Activated T-cell treated with anti-CD3 and anti-CD28 coated beads, Interleukin-2, amount 50 U/mL, for 72 hours (primary cell): Measurements from ENCODE around the gene IGFALS. TPM values are rescaled to one million over a fixed set of nuclear protein-coding genes. Genes with fewer than 3 reads are reported as not detected.

ENCODE experiments used
- ATAC-seq, 2 donors: fragments of 150-1000 bp; cut with Tn5 transposase; replicated peaks in 1 of 2; 2 replicates each; pipeline ENCODE4 v1.10.0; 2021; ENCODE audit warnings: moderate library complexity in 2 of 2, mild to moderate bottlenecking in 1 of 2
- DNase-seq, 2 donors: peaks; one replicate each; pipeline ENCODE4 v3.0.0; 2021 to 2022; ENCODE audit warnings: mixed read lengths in 1 of 2
- H3K27ac Mint-ChIP-seq: one replicate; pipeline ENCODE4 v1.8.0; 2022; ENCODE audit warnings: mild to moderate bottlenecking, moderate library complexity, mixed read lengths
- H3K27me3 Mint-ChIP-seq: one replicate; pipeline ENCODE4 v1.8.0; 2022; ENCODE audit warnings: low read depth, mixed read lengths
- H3K36me3 Mint-ChIP-seq, 2 donors: one replicate each; pipeline ENCODE4 v1.8.0; 2022; ENCODE audit warnings: mixed read lengths in 2 of 2, mild to moderate bottlenecking in 1 of 2; ENCODE audit not compliant: insufficient read depth in 2 of 2
- H3K4me1 Mint-ChIP-seq: one replicate; pipeline ENCODE4 v1.8.0; 2022; ENCODE audit warnings: low read depth, mixed read lengths
- H3K4me3 Mint-ChIP-seq, 2 donors: one replicate each; pipeline ENCODE4 v1.8.0; 2022; ENCODE audit warnings: mild to moderate bottlenecking in 2 of 2, mixed read lengths in 2 of 2, moderate library complexity in 2 of 2
- H3K9me3 Mint-ChIP-seq, 2 donors: one replicate each; pipeline ENCODE4 v1.8.0; 2022; ENCODE audit warnings: mixed read lengths in 2 of 2
- total RNA-seq, 2 donors: library from RNA; stranded (reverse); gene quantifications; one replicate each; pipeline ENCODE4 v1.2.3, GENCODE V29; 2022

The IGFALS gene
- total RNA-seq, 2 donors from 2014 or later = 0.14 to 0.37 TPM

DNA sequence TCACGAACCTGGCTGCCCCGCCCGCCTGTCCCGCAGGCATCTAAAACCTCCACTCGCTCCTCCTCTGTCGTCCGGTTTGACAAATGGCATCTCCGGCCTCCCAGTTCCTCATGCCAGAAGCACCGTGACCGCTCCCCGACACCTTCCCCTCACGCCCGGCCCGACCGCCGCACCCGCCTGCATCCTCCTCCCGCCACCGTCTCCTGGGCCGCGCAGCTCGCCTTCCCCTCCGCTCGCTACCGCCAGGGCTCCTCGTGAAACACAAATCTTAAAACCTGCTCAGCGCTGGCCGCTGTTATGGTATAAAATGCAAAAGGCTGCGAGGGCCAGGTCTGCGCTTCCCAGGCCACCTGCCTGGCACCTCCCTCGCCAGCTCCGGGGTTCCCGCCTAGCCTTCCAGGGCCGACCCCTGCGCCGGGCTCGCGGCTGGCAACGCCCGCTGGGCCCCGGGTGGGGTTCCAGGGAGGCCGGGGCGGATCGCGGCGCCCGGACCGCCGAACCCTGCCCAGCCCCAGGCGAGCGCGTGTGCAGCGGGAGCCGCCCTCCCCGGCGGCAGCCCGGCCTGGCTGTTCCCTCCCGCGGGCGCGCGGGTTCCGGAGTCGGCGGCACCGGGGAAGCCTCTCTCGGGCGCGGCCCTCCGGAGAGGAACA, 11.6 kb downstream of the IGFALS start:
- H3K9me3 Mint-ChIP-seq = no peaks in the 10 kb centered on the region
- no peak overlapping the region for H3K27ac Mint-ChIP-seq
- peaks cover 0 to 2% of the 10 kb centered on the region in 2 donors for H3K36me3 Mint-ChIP-seq
- peaks cover 27% of the 10 kb centered on the region for H3K4me1 Mint-ChIP-seq
- ATAC-seq = peak in 1 of 2 donors; percentile 10
- H3K27me3 Mint-ChIP-seq = no peaks in the 10 kb centered on the region
- H3K4me3 Mint-ChIP-seq = peak overlapping the region; percentile 88 to 96
- DNase-seq = peak; percentile 44 to 46

- Mint-ChIP-seq H3K27me3 (no peaks in the 10 kb centered on the region), H3K36me3 (peaks cover 0 to 2% of the 10 kb centered on the region in 2 donors), H3K4me3 (peak overlapping the region; percentile 88 to 96), H3K4me1 (peaks cover 27% of the 10 kb centered on the region), H3K27ac (peak overlapping the region; percentile 24), H3K9me3 (no peaks in the 10 kb centered on the region)
- ATAC-seq = no peak
- DNase-seq = no peak
Observed at GRCh38 chr16:1781254-1781653, 12.3 kb downstream of the IGFALS start.

DNA sequence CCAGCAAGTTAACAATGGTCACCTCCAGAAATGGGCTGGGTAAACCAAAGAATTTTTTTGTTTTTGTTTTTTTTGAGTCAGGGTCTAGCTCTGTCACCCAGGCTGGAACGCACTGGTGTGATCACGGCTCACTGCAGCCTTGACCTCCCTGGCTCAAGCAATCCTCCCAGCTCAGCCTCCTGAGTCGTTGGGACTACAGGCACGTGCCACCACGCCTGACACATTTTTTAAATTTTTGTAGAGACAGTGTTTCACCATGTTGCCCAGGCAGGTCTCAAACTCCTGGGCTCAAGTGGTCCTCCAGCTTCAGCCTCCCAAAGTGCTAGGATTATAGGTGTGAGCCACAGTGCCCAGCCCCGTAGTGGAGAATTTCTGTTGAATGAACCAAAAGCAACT, 12.8 kb downstream of the IGFALS start:
- H3K36me3 Mint-ChIP-seq = peaks cover 0 to 2% of the 10 kb centered on the region in 2 donors
- ATAC-seq = no peak
- H3K27ac Mint-ChIP-seq = no peak overlapping the region
- DNase-seq = no peak
- H3K27me3 Mint-ChIP-seq = no peaks in the 10 kb centered on the region
- no peaks in the 10 kb centered on the region for H3K9me3 Mint-ChIP-seq
- H3K4me1 Mint-ChIP-seq = peaks cover 27% of the 10 kb centered on the region
- peak overlapping the region; percentile 88 to 96 for H3K4me3 Mint-ChIP-seq

- no peak for DNase-seq
- no peak overlapping the region for H3K27ac Mint-ChIP-seq
Observed at GRCh38 chr16:1779741-1780676, 13.5 kb downstream of the IGFALS start.

DNA sequence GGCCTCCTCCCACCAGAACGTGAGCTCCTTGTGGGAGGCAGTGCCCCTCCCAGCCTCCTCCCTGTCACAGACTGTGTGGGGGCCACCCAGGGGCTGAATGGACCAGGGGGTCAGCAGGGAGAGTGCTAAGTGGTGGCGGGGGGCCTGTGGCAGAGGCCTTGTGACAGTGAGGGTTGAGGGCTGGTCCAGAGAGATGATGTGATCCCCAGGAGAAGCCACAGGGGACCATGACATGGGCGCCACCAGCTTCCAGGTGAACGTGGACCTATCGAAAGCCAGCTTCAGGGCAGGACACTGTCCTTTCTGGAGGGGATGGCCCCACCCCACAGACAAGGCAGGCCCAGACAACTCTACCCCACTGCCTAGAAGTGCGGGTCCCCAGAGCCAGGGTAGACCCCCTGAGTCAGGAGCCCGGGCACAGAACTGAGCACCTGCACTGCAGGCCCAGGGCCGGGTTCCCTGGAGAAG, 14.2 kb downstream of the IGFALS start:
- ATAC-seq (no peak), DNase-seq (no peak)
- Mint-ChIP-seq H3K27ac (no peak overlapping the region), H3K27me3 (no peaks in the 10 kb centered on the region), H3K4me1 (peaks cover 20% of the 10 kb centered on the region), H3K9me3 (no peaks in the 10 kb centered on the region), H3K36me3 (peaks cover 0 to 2% of the 10 kb centered on the region in 2 donors), H3K4me3 (no peak overlapping the region)

More at GRCh38 chr16:1779741-1780676, 13.5 kb downstream of the IGFALS start:
- Mint-ChIP-seq H3K9me3 (no peaks in the 10 kb centered on the region), H3K4me3 (peak overlapping the region in 1 of 2 donors; percentile 88), H3K27me3 (no peaks in the 10 kb centered on the region), H3K36me3 (peaks cover 0 to 2% of the 10 kb centered on the region in 2 donors), H3K4me1 (peaks cover 23% of the 10 kb centered on the region)
- ATAC-seq = no peak

DNA sequence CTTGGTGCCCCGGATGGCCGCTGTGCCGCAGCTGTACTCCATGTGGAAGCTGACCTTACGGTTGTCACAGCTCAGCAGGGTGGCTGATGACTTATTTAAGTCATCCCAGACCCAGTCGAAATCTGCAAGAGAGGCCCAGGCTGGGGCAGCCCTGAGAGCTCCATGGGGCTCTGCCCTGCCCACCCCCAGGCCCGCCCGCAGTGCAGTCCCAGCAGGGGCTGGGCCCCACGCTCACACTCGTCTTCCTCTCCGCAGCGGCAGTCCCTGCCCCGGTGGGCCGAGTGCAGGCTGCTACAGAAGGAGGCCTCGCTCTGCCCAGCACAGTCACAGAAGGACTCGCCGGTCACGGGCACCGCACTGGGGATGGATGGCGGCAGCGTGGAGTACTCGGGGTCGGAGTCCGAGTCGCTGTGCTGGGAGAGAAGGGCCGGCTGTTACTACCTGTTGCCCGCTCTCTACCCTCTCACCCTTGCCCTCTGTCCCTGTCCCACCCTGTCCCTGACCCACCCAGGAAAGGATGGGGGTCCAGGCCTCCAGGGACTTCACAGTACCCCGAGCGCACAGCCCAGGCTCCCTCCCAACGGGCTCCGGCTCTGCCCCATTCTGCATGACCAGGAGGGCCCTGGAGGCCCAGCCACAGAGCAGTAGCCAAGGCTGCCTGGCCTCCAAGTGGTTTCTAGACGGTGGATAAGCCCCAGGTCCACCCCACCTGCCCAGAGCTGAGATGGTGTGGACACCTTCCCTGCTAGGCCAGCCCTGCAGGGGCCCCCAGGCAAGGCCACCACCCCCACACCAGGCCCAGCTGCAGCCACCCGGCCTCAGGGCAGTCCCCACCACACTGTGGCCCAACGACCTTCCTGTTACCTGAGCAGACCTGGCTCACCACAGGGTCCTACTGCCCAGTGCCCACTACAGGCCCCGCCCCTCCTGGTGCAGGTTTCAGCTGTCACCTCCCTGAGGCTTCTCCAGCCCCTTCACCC, 15.0 kb downstream of the IGFALS start:
- Mint-ChIP-seq H3K9me3 (no peaks in the 10 kb centered on the region), H3K27ac (no peak overlapping the region), H3K36me3 (peaks cover 0 to 2% of the 10 kb centered on the region in 2 donors), H3K4me1 (peaks cover 20% of the 10 kb centered on the region), H3K4me3 (no peak overlapping the region), H3K27me3 (no peaks in the 10 kb centered on the region)
- no peak for DNase-seq
- no peak for ATAC-seq

GRCh38 chr16:1777375-1778199, 15.9 kb downstream of the IGFALS start:
- Mint-ChIP-seq H3K4me3 (no peak overlapping the region), H3K27ac (no peak overlapping the region), H3K4me1 (peaks cover 20% of the 10 kb centered on the region), H3K9me3 (no peaks in the 10 kb centered on the region), H3K36me3 (peaks cover 0 to 2% of the 10 kb centered on the region in 2 donors), H3K27me3 (no peaks in the 10 kb centered on the region)
- DNase-seq = no peak
- ATAC-seq = no peak

DNA sequence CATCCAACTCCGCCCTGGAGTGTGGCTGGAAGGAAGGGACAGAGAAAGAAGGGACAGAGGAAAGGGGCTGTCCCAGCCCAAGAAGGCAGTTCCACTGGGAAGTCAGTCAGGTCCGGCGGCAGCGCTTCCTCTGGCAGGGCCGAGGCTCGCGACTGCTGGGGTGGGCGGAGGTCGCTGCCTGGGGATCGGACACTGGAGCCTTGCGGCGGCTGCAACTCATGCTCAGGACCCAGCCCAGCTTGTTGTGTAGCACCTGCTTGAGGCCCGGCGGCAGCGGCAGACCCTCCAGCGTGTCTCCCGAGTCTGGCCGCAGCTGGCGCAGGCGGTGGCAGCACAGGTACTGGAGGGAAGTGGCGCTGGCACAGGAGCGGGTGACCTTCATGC, 16.5 kb downstream of the IGFALS start:
- Mint-ChIP-seq H3K9me3 (no peaks in the 10 kb centered on the region), H3K27ac (no peak overlapping the region), H3K27me3 (no peaks in the 10 kb centered on the region), H3K36me3 (peaks cover 4 to 5% of the 10 kb centered on the region in 2 donors), H3K4me3 (no peak overlapping the region), H3K4me1 (peaks cover 25% of the 10 kb centered on the region)
- DNase-seq = no peak
- no peak for ATAC-seq

DNA sequence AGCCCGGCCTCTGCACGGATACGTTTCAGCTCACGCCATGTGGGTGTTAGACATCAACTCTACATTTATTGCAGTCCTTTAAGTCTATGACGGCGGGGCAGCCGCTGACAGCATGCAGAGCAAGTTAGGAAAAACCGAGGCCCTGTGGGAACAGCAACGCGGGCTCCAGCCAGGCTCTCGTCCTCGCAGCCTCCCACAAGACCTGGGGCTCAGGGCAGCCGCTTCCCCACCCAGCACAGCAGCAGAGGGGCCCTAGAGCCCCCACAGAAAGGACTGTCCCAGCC, 16.9 kb downstream of the IGFALS start:
- ATAC-seq (no peak), DNase-seq (no peak)
- no peak overlapping the region for H3K27ac Mint-ChIP-seq
- no peaks in the 10 kb centered on the region for H3K27me3 Mint-ChIP-seq
- no peaks in the 10 kb centered on the region for H3K9me3 Mint-ChIP-seq
- H3K4me3 Mint-ChIP-seq = no peak overlapping the region
- peaks cover 24% of the 10 kb centered on the region for H3K4me1 Mint-ChIP-seq
- peaks cover 4 to 6% of the 10 kb centered on the region in 2 donors for H3K36me3 Mint-ChIP-seq

DNA sequence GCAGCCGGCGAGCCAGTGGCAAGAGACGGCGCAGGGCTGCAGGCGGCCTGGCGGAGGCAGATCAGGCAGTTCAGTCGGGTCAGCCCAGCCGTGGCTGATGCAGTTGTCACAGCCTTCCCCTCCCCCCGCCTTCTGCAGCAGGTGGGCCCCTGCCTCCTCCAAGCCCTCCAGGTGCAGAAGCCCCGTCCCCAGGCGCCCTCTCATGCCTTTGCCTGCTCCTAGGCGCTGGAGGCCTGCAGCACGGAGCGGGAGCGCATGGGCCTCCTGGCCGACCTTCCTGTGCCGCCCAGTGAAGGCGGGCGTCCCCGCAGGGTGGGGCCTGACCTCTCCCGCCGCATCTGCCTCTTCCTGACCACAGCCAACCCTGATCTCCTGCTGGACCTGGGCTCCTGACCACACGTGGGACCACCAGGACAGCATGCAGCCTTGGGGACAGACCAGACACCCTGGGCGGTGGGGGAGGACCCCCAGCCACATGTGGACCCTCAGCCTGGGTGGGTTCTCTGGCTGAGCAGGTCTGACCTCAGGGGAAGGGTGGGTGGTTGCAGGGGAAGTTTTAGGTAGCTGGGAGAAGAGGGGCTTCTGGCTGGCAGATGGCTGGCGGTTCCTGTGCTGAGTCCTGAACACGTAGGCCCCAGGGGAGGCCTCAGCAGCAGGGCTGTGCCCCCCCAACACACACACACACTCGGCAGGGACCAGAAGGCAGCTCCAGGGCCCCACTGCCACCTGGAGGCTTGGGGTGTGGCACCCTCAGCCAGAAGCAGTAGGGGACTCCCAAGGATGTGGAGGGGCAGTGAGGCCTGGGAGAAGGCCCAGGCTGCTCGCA, 17.4 kb downstream of the IGFALS start:
- H3K9me3 Mint-ChIP-seq = no peaks in the 10 kb centered on the region
- peaks cover 4 to 6% of the 10 kb centered on the region in 2 donors for H3K36me3 Mint-ChIP-seq
- H3K27me3 Mint-ChIP-seq = no peaks in the 10 kb centered on the region
- ATAC-seq (no peak), DNase-seq (no peak)
- H3K4me3 Mint-ChIP-seq = no peak overlapping the region
- H3K27ac Mint-ChIP-seq = no peak overlapping the region
- peaks cover 18% of the 10 kb centered on the region for H3K4me1 Mint-ChIP-seq

- Mint-ChIP-seq H3K36me3 (peaks cover 4 to 6% of the 10 kb centered on the region in 2 donors), H3K27ac (no peak overlapping the region), H3K9me3 (no peaks in the 10 kb centered on the region), H3K27me3 (no peaks in the 10 kb centered on the region), H3K4me3 (peak overlapping the region; percentile 49 to 51), H3K4me1 (peaks cover 12% of the 10 kb centered on the region)
- DNase-seq = no peak
- ATAC-seq = no peak
Observed at GRCh38 chr16:1775006-1775845, 18.3 kb downstream of the IGFALS start.
